ENCODE results near the gene PRKN.

GRCh38 chr6:161736781-161737292, 990.7 kb downstream of the PRKN start:
- no peak for TF ChIP-seq CTCF (conservative IDR thresholded peaks at IDR 0.05)
- TF ChIP-seq ZFX (IDR thresholded peaks at IDR 0.05) = no peak

Data from C4-2B (cell line).